Activated T-cell treated with anti-CD3 and anti-CD28 coated beads for 1 hour (primary cell): ENCODE measurements around the gene HSD3B7.
A peak's percentile ranks its signal among the peaks of the same experiment; 100 is the strongest.
"Not testable (repeated sequence)": the region's sequence is repeated elsewhere in the genome, so short reads cannot be mapped to it uniquely, and the experiment has no call there.

Source experiments
- DNase-seq: peaks from one replicate; pipeline ENCODE4 v3.0.0-alpha.2; 2020; ENCODE audit warnings: low read depth

The HSD3B7 gene

DNA sequence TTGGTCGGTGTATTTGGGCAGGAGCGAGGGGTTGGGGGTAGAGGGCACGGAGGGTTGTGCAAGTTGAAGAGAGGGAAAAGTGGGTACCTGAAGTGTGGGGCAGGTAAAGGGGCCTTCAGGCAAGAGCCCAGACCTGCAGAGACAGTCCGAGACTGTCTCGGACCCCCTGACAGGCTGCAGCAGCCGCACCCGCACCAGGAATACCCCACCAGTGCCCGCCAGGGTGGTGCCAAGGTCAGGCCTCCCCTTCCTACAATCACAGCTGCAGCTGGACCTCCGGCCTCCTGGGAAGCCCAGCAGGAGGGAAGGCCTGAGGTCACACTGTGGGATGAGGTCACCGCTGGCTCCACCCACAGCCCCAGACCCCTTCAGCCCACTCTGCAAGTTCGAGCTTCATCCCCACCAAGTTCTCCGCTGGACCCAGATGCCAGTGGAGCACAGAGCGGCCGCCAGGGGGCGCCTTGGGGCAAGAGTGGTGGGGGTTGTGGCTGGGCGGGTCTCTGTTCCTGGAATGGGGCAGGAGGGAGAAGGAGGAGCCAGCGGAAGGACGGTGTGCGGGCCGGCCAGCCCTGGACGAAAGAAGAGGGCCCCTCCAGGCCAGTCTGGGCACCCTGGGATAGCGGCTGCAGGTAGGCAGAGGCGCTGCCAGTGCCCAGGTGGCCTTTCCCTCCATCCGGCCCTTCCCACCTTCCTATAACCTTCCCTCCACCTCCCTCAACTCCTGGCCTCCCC is at the start of gene HSD3B7:
TSS of gene HSD3B7 (plus strand) at position 539 of the 732 bp plus-strand sequence. CDS start 452 bp downstream, outside the sequence.
- peak; percentile 84 for DNase-seq

DNA sequence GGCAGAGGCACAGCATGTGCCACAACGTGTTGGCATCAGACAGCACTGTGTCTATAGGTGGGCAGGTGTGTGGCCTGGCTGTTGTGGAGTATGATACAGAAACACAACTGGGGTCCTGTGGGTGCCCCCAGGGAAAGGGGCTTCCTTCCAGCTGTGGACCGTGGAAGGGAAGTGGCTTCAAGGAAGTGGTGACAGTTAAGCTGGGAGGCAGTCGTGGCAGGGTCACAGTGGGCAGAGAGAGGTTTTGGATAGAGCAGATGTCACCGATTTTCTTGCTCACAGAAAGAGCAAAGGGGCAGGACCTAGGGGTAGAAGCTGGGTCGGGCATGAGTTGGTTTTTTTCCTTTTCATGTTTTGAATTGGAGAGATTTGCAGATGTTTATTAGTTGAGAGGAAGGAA is 47.3 kb upstream of the HSD3B7 start:
- DNase-seq, result no peak

DNA sequence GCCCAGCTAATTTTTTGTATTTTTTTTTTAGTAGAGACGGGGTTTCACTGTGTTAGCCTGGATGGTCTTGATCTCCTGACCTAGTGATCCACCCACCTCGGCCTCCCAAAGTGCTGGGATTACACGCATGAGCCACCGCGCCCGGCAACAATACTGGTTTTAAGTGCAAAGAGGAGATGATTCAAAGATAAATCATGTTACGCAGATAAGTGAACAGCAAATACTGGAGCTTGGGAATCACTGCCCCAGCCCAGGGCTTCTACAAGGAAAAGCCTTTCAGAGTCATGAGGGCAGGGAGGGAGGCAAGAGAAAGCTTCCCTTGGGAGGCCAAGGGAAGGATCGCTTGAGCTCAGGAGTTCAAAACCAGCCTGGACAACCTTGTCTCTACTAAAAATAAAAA is 45.4 kb upstream of the HSD3B7 start:
- not testable (repeated sequence) for DNase-seq

DNA sequence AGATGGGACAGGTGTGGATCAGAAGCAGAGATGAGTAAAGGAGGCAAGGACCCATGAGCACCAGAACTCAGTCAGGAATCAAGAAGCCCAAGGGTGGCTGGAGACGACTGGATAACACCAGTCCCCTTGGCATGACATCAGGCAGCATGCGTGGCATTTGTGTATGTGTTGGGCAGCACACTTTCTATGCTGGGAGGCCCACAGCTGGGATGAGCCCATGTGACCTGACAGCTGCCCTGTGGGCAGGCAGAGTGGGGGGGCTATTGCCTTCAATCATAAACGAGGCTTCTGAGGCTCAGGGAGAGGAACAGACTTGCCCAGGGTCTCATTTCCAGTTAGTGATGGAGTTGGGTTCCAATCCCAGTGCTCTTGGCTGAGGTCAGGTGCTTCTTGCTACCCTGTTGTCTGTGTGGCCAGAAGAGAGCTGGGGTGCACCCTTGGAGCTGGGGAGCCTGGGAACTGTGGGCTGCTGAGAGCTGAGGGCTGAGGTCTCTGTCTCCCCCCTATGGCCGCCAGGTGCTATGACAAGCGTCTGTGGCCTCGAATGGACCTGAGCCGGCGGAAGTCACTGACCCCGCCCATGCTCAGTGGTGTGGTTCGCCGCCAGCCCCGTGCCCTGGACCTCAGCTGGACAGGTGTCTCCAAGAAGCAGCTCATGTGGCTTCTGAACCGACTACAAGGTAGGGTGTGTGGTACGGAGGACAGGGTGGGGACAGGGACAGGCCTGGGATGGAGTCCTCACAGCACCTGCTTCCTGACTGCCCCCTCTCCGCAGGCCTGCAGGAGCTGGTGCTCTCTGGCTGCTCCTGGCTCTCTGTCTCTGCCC is 43.2 kb upstream of the HSD3B7 start:
- DNase-seq, result peak; percentile 39

DNA sequence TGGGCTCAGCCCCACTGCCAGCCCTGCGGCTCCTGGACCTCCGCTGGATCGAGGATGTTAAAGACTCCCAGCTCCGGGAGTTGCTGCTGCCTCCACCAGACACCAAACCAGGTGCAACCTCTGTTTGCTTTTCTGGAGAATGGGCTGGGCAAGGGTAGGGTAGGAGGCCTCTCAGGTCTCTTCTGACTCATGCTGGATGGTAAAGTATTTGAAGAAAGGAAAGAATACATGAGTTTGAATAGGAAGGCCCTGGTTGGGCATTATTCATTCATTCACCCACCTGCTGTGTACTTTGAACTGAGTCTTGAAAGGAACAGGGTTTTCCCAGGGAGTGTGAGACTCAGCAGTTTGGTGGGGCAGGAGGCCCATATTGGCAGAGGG is 42.6 kb upstream of the HSD3B7 start:
- no peak for DNase-seq

DNA sequence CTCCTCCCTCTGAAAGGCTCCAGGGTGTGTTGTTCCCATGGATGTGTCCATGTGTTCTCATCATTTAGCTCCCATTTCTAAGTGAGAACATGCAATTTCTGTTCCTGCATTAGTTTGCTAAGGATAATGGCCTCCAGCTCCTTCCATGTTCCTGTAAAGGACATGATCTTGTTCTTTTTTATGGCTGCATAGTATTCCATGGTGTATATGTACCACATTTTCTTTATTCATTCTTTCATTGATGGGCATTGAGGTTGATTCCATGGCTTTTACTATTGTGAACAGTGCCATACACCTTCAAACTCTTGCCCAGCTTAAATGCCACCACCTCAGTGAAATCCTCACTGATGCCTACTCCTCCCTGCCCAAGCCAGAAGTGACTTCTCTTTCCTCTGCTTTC is 40.7 kb upstream of the HSD3B7 start:
- no peak for DNase-seq

DNA sequence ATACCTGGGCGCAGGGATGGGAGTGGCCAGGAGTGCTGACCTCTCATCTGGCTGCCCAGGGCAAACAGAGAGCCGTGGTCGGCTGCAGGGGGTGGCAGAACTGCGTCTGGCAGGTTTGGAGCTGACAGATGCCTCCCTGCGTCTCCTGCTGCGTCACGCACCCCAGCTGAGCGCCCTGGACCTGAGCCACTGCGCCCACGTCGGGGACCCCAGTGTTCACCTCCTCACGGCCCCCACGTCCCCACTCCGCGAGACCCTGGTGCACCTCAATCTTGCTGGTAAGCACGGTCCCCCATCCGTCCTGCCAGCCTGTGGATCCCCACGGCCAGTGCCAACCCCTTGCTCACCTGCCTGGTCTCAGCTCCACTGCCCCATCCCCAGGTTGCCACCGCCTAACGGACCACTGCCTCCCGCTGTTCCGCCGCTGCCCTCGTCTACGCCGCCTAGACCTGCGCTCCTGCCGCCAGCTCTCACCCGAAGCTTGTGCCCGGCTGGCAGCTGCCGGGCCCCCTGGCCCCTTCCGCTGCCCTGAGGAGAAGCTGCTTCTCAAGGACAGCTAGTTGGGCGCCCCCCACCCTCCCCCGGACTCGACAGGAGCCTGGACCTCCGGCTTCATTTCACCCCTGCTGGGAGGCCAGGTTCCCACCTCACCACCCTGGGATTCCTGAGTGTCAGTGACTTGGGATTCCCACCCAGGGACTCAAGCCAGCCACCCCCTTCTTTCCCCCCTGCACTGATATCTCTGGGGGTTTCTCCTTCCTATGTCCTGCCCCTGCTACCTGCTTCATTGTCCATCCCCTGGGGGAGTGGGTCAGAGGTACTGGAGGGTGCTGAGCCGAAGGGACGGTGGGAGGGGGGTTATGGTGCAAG is 38.1 kb upstream of the HSD3B7 start:
- DNase-seq, result no peak

DNA sequence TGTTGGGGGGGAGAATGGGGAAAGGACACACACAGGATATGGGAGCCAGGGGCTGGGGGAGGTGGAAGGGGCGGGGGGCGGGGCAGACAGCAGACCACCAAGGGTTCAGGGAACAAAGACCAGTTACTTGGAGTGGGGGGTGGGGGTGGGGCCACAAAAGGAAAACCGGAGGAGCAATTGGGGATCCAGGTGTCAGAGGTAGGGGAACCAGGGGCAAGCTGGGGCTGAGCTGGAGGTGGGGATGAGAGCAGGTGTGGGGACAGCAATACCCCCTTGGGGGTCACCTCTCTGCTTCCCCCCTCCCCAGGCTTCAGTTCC is 37.5 kb upstream of the HSD3B7 start:
- DNase-seq, result no peak

DNA sequence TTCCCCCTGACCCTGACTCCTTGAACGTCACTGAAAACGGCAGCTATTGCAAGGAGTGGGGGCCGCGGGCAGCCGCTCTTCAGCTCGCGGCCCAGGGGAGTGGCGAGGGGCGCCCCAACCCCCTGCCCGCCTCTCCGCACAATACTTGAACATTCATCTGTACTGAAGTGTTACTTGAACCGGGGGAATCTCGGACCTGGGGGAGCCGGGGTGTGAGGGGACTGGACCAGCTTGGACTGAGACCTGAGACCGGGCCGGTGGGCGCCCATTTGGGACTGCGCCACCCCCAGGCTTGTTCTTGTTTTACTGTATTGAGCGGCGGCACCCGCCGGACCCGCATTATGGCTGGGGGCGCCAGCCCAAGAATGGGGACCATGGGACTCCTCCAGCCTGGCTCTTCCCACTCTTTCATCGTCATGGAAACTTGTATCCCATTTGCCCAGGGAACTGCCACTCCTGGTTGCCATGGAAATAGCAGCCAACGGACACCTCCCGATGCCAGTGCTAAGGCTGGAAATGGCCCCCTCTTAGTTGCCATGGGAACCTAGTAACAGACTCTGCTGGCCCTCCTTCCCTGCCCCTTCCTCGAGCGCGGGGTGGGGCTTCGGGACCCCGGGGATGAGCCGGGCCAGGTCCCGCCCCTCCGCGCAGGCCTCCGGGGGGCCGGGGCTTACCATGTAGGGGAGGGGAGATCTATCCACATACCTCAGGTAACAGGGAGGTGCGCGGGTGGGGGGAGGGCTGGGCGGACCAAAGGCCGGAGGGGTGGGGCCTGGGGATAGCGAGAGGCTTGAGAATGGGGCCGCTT is 36.9 kb upstream of the HSD3B7 start:
- DNase-seq, result no peak

DNA sequence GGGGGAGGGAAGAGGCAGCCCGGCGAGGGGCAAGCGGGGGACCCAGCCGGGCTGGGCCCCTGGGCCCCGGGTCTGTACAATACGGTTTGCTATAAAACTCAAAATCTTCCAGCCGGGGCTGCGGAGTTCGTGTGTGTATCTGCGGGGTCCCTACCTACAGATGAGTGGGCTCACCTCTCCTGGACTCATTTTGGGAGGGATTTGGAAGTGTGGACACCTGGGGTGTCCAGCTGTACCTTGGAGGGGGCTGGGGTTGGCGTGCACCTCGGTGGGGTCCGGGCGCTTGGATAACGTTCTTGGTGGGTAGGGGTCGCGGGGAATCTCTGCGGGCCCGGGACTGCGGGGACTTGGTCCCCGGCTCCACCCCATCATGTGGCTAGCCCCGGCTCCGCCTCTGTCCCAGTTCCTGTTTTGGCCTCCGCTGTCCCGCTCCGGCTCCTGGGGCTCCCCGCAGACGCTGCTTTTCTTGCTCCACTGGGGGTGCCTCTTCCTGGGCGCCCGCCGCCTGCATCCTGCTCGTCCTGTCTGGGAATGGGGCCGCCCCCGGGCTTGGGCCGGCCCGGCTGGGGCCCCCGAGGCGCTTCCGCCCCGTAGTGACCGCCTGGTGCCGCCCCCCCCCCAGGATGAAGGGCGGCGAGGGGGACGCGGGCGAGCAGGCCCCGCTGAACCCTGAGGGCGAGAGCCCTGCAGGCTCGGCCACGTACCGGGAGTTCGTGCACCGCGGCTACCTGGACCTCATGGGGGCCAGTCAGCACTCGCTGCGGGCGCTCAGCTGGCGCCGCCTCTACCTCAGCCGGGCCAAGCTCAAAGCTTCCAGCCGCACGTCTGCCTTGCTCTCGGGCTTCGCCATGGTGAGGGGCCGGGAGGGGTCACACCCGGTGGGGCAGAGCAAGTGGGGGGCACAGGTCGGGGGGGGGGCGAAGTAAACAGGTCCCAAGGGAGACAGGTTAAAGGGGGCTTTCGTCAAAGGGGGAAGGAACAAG is 36.0 kb upstream of the HSD3B7 start, which contains the start of gene ORAI3:
TSS of gene ORAI3 (plus strand) at position 402 of the 983 bp plus-strand sequence. CDS start at position 624, 222 bp downstream.
- peak; percentile 26 for DNase-seq

DNA sequence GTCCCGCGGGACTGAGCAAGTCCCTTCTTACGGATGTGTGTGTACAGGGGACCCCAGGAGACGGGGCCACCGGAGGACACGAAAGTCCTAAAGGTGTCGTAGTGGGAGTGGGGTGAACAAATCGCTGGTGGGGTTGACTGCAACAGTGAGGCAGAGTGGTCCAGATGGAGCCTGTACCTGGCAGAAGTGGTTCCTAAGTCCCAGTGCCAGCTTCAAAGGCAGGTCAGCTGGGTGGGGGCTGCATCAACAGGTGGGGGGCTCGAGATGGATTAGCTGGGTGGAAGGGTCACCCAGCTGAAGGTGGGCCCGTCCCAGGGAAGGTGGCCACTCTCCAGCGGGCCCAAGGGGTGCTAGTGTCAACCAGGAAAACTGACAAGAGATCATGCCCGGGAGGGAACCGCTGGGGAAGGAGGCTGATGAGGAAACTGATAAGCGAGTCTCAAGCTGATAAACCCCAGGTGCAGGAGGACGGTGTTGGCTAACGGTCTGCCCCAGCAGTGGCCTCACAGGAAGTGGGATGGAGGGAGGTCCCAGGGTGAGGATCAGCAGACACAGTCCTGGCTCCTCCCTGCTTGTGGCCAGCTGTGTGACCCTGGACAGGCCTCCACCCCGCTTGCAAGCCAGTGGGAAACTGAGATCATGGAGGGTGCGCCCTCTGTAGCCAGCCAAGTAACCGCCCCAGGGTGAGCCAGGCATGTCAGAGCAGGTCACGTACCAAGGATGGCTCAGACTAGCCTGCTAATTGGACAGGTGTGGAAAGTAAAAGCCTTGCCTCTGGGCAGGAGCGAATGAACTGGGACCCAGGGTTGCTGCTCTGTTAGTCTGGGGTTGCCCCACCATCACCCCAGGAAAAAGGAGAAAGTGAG is 35.1 kb upstream of the HSD3B7 start:
- no peak for DNase-seq

DNA sequence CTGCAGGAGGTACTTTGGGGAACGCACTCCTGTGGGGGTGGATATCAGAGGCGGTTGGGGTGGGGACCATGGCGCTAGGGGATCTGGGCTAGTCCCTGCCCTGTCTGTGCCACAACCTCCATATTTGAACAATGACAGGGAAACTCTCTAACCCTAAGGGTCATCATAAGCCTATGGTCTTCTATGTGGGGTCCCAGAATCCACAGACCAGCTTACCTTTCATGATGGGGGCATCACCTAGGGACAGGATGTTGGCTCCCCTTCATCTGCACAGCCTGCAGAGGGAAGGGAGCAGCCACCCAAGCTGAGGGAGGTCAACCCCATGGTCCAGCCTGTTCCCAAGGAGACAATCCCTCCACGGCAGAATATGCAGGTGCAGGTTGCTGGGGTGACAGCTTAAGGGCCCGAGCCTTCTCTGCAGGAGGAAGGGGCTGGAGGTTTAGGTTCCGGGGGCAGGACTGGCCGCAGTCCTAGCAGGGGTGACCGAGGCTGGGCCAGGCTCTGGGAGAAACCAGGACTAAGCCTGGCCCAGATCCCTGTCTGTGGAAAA is 34.4 kb upstream of the HSD3B7 start:
- no peak for DNase-seq

DNA sequence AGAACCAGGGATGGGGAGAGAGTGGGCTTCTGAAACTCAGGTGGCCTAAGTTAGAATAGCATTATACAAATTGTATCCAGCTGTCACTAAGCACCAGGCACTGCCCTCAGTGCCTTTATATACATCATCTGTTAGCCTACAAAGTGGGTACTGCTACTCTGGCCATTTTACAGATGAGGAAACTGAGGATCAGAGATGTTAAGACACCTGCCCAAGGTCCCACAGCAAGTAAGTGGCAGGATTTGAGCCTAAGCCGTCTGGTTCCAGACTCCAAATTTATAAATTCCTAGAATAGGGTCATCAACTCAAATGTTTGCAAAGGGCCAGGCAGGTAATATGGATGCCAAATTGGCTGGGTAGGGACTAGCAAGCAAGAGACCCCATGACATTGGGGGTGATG is 33.8 kb upstream of the HSD3B7 start:
- no peak for DNase-seq

DNA sequence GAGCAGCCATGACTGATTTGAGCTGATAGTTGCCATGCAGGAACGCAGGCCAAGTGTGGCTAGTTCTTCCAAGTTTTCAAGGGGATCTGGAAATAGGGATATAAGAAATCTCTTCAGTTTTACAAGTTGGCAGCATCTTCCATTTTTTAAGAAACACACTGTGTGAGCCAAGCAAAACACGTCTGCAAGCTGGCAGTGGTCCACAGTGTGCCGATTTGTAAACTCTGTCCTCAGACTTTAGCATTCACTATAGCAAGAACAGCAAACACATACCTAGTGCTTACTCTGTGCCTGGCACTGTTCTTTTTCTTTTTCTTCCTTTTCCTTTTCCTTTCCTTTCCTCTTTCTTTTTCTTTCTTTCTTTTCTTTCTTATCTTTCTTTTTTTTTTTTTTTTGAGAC is 33.3 kb upstream of the HSD3B7 start:
- no peak for DNase-seq

DNA sequence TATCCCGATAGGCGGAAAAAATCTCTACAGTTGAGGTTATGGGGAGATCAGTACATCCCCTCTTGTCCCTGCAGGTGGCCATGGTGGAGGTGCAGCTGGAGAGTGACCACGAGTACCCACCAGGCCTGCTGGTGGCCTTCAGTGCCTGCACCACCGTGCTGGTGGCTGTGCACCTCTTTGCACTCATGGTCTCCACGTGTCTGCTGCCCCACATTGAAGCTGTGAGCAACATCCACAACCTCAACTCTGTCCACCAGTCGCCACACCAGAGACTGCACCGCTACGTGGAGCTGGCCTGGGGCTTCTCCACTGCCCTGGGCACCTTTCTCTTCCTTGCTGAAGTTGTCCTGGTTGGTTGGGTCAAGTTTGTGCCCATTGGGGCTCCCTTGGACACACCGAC is 31.9 kb upstream of the HSD3B7 start:
- DNase-seq, result no peak

DNA sequence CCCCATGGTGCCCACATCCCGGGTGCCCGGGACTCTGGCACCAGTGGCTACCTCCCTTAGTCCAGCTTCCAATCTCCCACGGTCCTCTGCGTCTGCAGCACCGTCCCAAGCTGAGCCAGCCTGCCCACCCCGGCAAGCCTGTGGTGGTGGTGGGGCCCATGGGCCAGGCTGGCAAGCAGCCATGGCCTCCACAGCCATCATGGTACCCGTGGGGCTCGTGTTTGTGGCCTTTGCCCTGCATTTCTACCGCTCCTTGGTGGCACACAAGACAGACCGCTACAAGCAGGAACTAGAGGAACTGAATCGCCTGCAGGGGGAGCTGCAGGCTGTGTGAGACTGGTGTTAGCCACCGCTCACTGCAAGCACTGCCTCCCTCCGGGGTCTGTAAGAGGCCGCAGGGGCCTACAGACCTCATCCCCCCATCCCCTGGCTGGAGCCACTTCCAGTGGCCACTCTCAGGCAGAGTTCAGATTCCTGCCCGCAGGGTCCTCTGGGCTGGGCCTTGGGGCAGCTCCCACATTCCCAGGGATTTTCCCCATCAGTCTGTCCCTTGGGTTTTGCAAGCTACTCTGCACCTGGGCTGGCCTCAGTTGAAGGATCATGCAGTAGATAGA is 31.4 kb upstream of the HSD3B7 start:
- peak; percentile 46 for DNase-seq

DNA sequence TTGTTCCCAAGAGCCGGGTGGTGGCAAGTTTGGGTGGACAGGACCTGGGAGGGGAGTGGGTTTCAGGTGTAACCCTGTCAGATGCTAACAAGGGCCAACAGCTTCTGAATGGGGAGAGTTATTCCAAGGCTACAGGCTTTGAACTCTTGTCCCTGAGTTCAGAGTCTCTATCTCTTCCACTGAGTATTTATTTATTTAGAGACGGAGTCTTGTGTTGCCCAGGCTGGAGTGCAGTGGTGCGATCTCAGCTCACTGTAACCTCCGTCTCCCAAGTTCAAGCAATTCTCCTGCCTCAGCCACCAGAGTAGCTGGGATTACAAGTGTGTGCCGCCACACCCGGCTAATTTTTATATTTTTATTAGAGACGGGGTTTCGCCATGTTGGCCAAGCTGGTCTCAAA is 30.0 kb upstream of the HSD3B7 start:
- DNase-seq, result no peak

DNA sequence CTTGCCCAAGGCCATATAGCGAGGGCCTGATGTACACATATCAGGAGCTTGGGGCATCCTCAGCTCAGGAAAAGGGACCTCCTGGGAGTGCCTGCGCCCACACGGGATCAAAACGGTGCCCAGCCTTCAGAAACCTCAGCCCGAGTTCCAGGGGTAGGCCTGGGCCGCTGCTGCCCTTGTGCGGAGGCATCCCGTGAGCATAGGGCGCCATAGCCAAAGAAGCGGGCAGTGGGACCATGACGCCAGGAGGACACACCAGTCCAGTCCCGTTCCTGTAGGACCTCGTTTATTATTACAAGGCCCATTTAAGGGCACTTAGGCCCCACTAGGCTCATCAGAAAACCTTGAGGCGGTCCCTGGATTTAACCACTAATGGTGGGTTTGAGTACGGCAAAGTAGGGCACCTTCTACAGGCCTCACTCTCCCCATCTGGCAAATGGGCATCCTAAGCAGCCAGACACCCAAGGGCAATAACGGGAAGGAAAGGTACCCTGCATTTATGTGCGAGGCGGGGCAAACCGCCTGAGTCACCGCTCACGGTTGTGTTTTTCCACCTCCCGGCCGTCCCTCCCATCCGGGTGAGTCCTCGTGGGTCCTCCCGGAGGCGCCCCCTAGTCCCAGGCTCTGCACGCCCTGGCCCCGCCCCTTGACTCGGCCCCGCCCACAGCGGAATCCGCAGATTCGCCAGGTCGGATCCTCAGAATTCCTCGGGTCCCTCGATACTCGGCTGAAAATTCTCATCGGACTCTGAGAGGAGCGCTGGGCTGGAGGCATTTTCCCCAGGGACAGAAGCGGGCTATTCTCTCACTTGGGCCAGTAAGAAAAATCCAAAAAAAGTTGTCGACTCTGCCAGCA is 28.2 kb upstream of the HSD3B7 start:
- peak; percentile 85 for DNase-seq
